Suprapubic skin (tissue), 4 donors: ENCODE data around the gene TUBB6.

Experiments
- EP300 ChIP-seq: sonication (generic); formaldehyde crosslinking; IDR thresholded peaks from one replicate; pipeline ENCODE4 v1.6.1; 2017; ENCODE audit warnings: antibody characterized with exemption
- POLR2A ChIP-seq, 2 donors: fragments of 450-650 bp; IDR thresholded peaks; one replicate each; pipeline ENCODE4 v1.6.1; 2017; ENCODE audit warnings: antibody characterized with exemption in 2 of 2, mild to moderate bottlenecking in 2 of 2, moderate library complexity in 2 of 2
- POLR2AphosphoS5 ChIP-seq, 3 donors: sonication (generic); formaldehyde crosslinking; IDR thresholded peaks; one replicate each; pipeline ENCODE4 v1.6.1; 2017; ENCODE audit warnings: antibody characterized with exemption in 3 of 3
- TF ChIP-seq, protein P1 (sequence below), 2 donors: fragments of 200-600 bp in 1 of 2; fragments of 450-650 bp in 1 of 2; sonication (generic) in 1 of 2; IDR thresholded peaks; one replicate each; pipeline ENCODE4 v1.5.1; 2016 to 2019; ENCODE audit warnings: antibody characterized with exemption in 2 of 2, mild to moderate bottlenecking in 1 of 2, moderate library complexity in 1 of 2

DNA sequence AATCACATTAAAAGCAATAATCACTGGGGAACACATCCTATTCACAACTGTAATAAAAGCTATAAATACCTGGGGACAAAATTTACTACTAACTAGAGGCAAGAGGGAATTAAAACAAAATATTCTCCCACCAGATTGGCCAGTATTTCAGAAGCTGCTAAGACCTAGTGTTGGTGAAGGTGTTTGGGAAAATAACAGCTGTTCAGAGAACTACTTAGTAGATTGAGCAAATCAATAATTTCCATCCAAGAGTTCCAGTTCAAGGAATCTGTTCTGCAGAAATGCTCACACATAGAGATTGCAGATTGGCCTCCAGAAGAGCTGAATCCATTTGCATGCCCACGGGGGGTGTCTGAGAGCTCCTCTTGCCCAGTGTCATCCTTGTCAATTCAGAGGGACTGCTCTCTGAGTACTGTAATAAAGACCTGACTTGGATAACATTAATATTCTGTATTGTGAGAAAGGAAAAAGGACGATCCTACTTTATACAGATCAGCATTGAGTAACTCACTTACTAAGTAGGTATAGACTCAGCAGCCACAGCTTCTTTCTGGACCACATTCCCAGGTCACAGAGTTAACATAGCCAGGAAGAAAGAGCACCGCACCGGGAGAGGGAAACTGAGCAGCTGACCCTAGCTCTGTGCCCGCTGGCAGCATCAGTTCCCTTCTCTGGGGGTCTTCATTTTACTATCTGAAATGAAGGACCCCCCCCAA, 5.6 kb downstream of the TUBB6 start:
- TF ChIP-seq, protein P1, sequence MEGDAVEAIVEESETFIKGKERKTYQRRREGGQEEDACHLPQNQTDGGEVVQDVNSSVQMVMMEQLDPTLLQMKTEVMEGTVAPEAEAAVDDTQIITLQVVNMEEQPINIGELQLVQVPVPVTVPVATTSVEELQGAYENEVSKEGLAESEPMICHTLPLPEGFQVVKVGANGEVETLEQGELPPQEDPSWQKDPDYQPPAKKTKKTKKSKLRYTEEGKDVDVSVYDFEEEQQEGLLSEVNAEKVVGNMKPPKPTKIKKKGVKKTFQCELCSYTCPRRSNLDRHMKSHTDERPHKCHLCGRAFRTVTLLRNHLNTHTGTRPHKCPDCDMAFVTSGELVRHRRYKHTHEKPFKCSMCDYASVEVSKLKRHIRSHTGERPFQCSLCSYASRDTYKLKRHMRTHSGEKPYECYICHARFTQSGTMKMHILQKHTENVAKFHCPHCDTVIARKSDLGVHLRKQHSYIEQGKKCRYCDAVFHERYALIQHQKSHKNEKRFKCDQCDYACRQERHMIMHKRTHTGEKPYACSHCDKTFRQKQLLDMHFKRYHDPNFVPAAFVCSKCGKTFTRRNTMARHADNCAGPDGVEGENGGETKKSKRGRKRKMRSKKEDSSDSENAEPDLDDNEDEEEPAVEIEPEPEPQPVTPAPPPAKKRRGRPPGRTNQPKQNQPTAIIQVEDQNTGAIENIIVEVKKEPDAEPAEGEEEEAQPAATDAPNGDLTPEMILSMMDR (IDR thresholded peaks at IDR 0.05), result no peak
- TF ChIP-seq EP300, result no peak
- TF ChIP-seq POLR2A (IDR thresholded peaks at IDR 0.05), result no peak
- TF ChIP-seq POLR2AphosphoS5 (IDR thresholded peaks at IDR 0.05), result no peak
